ENCODE results near the gene SLC29A1.
A peak's percentile ranks its signal among the peaks of the same experiment; 100 is the strongest.

DNA sequence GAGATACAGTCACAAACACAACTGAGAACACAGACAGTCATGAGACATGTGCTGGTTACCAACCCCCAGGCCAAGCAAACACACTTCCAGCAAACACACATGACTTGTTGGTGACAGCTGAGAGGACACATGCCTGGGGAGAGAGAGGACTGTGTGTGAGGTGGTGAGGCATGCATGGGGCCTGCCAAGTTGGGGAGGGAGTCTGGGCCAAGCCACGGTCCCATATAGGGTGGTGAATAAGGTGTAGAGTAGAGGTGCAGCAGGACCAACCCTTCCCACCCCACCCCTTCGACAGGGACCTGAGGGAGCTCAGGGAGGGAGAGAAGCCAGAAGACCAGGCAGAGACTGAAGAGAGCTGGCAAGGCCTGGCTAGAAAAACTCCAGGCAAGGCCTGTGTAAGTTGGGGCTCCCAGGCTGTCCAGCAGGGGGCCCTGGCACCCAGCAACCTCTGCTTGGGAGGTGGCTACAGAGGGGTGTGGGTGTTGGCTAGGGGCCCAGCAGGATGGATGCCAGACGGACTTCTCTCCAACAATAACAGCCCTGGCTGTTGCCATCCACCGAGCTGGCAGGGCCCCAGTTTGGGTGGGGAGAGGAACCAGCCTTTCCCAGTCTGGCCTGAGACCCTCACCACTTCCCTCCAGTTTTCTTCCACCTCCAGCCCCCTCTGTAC is 2.0 kb upstream of the SLC29A1 start:
- TF ChIP-seq CTCF (conservative IDR thresholded peaks at IDR 0.05) (peak; percentile 86), EZH2 (IDR thresholded peaks at IDR 0.05; ENCODE audit: low read depth) (no peak)

All from PC-9 (cell line).